Measurements from ENCODE around the gene ZMYND19.

- TF ChIP-seq EP300 (IDR thresholded peaks at IDR 0.05) = no peak
- no peak for TF ChIP-seq POLR2A (IDR thresholded peaks at IDR 0.05)
- TF ChIP-seq CTCF (IDR thresholded peaks at IDR 0.05) = no peak
Measured at GRCh38 chr9:137604345-137605086, 14.2 kb upstream of the ZMYND19 start.
